H9 (cell line): ENCODE data around the gene FCF1. TPM values are rescaled to one million over a fixed set of nuclear protein-coding genes. Genes with fewer than 3 reads are reported as not detected.

Source experiments
- DNase-seq: peaks from one replicate; pipeline ENCODE4 v3.0.0-alpha.2; 2017
- H2AFZ ChIP-seq: one replicate; pipeline ENCODE4 v1.6.1; 2013; ENCODE audit warnings: mild to moderate bottlenecking, low read length, control low read depth, moderate library complexity
- H2AK5ac ChIP-seq: 2 replicates; pipeline ENCODE4 v1.6.1; 2013; ENCODE audit warnings: low read length, control low read depth, mixed read lengths; ENCODE audit not compliant: insufficient read length
- H2BK120ac ChIP-seq: one replicate; pipeline ENCODE4 v1.6.1; 2013; ENCODE audit warnings: low read depth, mild to moderate bottlenecking, low read length, control low read depth, inconsistent platforms; ENCODE audit not compliant: poor library complexity, severe bottlenecking
- H2BK12ac ChIP-seq: 2 replicates; pipeline ENCODE4 v1.6.1; 2013; ENCODE audit warnings: low read length, control low read depth, mixed read lengths, low read depth; ENCODE audit not compliant: insufficient read length
- H2BK15ac ChIP-seq: 2 replicates; pipeline ENCODE4 v1.6.1; 2013; ENCODE audit warnings: low read depth, low read length, control low read depth
- H2BK20ac ChIP-seq: one replicate; pipeline ENCODE4 v1.6.1; 2013; ENCODE audit warnings: low read depth, mild to moderate bottlenecking, low read length, control low read depth, inconsistent platforms; ENCODE audit not compliant: poor library complexity, severe bottlenecking
- H2BK5ac ChIP-seq: 2 replicates; pipeline ENCODE4 v1.6.1; 2013; ENCODE audit warnings: low read length, control low read depth, mixed read lengths; ENCODE audit not compliant: insufficient read length
- H3K14ac ChIP-seq: 2 replicates; pipeline ENCODE4 v1.6.1; 2013; ENCODE audit warnings: low read length, control low read depth; ENCODE audit not compliant: insufficient read depth
- H3K18ac ChIP-seq: 2 replicates; pipeline ENCODE4 v1.6.1; 2013; ENCODE audit warnings: low read depth, mild to moderate bottlenecking, mixed read lengths, low read length, control low read depth; ENCODE audit not compliant: insufficient read length
- H3K23ac ChIP-seq: 2 replicates; pipeline ENCODE4 v1.6.1; 2013; ENCODE audit warnings: low read length, control low read depth, mixed read lengths, low read depth; ENCODE audit not compliant: insufficient read length
- H3K23me2 ChIP-seq: 2 replicates; pipeline ENCODE4 v1.6.1; 2013; ENCODE audit warnings: low read depth, mild to moderate bottlenecking, mixed read lengths, low read length, control low read depth; ENCODE audit not compliant: insufficient read length, poor library complexity, severe bottlenecking
- H3K27ac ChIP-seq: 2 replicates; pipeline ENCODE4 v1.5.1; 2013; ENCODE audit warnings: low read length, control low read depth, mixed read lengths, low read depth; ENCODE audit not compliant: insufficient read length
- H3K27me3 ChIP-seq: 2 replicates; pipeline ENCODE4 v1.6.1; 2013; ENCODE audit warnings: low read length, control low read depth, inconsistent platforms; ENCODE audit not compliant: insufficient read depth
- H3K4ac ChIP-seq: 2 replicates; pipeline ENCODE4 v1.6.1; 2013; ENCODE audit warnings: low read depth, mild to moderate bottlenecking, control low read depth, inconsistent platforms, low read length, moderate library complexity
- H3K4me1 ChIP-seq: 2 replicates; pipeline ENCODE4 v1.6.1; 2013; ENCODE audit warnings: low read length, control low read depth, inconsistent platforms; ENCODE audit not compliant: insufficient read depth
- H3K4me2 ChIP-seq: 2 replicates; pipeline ENCODE4 v1.6.1; 2013; ENCODE audit warnings: low read length, control low read depth, mixed read lengths; ENCODE audit not compliant: insufficient read length, insufficient read depth
- H3K56ac ChIP-seq: 2 replicates; pipeline ENCODE4 v1.6.1; 2013; ENCODE audit warnings: low read depth, mild to moderate bottlenecking, mixed read lengths, low read length, control low read depth; ENCODE audit not compliant: insufficient read length
- H3K79me1 ChIP-seq: 2 replicates; pipeline ENCODE4 v1.6.1; 2013; ENCODE audit warnings: low read depth, mild to moderate bottlenecking, moderate library complexity, low read length, control low read depth, inconsistent platforms; ENCODE audit not compliant: insufficient read depth, poor library complexity, severe bottlenecking
- H3K79me2 ChIP-seq: 2 replicates; pipeline ENCODE4 v1.6.1; 2013; ENCODE audit warnings: low read length, control low read depth, inconsistent platforms; ENCODE audit not compliant: insufficient read depth
- H3K9ac ChIP-seq: 2 replicates; pipeline ENCODE4 v1.6.1; 2013; ENCODE audit warnings: low read length, control low read depth, mixed read lengths; ENCODE audit not compliant: insufficient read length; ENCODE audit errors: extremely low read depth
- H3K9me3 ChIP-seq: one replicate; pipeline ENCODE4 v1.6.1; 2013; ENCODE audit warnings: low read depth, low read length, inconsistent platforms; ENCODE audit not compliant: control insufficient read depth
- H3T11ph ChIP-seq: one replicate; pipeline ENCODE4 v1.6.1; 2013; ENCODE audit warnings: mild to moderate bottlenecking, low read length, control low read depth, inconsistent platforms
- H4K20me1 ChIP-seq: one replicate; pipeline ENCODE4 v1.6.1; 2013; ENCODE audit not compliant: control insufficient read depth, insufficient read length, insufficient read depth
- H4K5ac ChIP-seq: 2 replicates; pipeline ENCODE4 v1.6.1; 2013; ENCODE audit warnings: low read depth, mild to moderate bottlenecking, mixed read lengths, low read length, control low read depth; ENCODE audit not compliant: insufficient read length
- H4K8ac ChIP-seq: replicated peaks from 2 replicates; pipeline ENCODE4 v1.6.1; 2013; ENCODE audit warnings: low read length, control low read depth, mixed read lengths, low read depth; ENCODE audit not compliant: insufficient read length
- H4K91ac ChIP-seq: 2 replicates; pipeline ENCODE4 v1.6.1; 2013; ENCODE audit warnings: low read depth, mild to moderate bottlenecking, moderate library complexity, mixed read lengths, low read length, control low read depth; ENCODE audit not compliant: insufficient read length
- H3K27ac Mint-ChIP-seq, 3 experiments: 2 replicates in 2 of 3; 3 replicates in 1 of 3; pipeline ENCODE4 v1.8.0; 2020 to 2021; ENCODE audit warnings: mixed read lengths in 3 of 3, mild to moderate bottlenecking in 1 of 3, moderate library complexity in 1 of 3
- H3K27me3 Mint-ChIP-seq: 2 replicates; pipeline ENCODE4 v1.8.0; 2021; ENCODE audit warnings: low read depth, mild to moderate bottlenecking, moderate library complexity, mixed read lengths
- H3K36me3 Mint-ChIP-seq, 3 experiments: 2 replicates in 2 of 3; 3 replicates in 1 of 3; pipeline ENCODE4 v1.8.0; 2020 to 2021; ENCODE audit warnings: low read depth in 3 of 3, mixed read lengths in 3 of 3; ENCODE audit not compliant: insufficient read depth in 1 of 3
- H3K4me1 Mint-ChIP-seq, 2 experiments: 2 replicates each; pipeline ENCODE4 v1.8.0; 2020; ENCODE audit warnings: mixed read lengths in 2 of 2
- H3K4me3 Mint-ChIP-seq, 2 experiments: 2 replicates in 1 of 2; 3 replicates in 1 of 2; pipeline ENCODE4 v1.8.0; 2020 to 2021; ENCODE audit warnings: mild to moderate bottlenecking in 2 of 2, mixed read lengths in 2 of 2, moderate library complexity in 1 of 2
- H3K9me3 Mint-ChIP-seq, 2 experiments: 2 replicates in 1 of 2; 3 replicates in 1 of 2; pipeline ENCODE4 v1.8.0; 2020; ENCODE audit warnings: mild to moderate bottlenecking in 2 of 2, mixed read lengths in 2 of 2, moderate library complexity in 1 of 2
- WGBS: extraction: QIAGEN DNeasy Blood & Tissue Kit; methylation state at CpG from one replicate; pipeline ENCODE4 v1.1.7; 2013; ENCODE audit warnings: missing lambda C conversion rate, low lambda C conversion rate, mixed read lengths; ENCODE audit not compliant: insufficient read length; ENCODE audit errors: extremely low coverage; 5-methylcytosine and 5-hydroxymethylcytosine counted together
- total RNA-seq: library from RNA; stranded (reverse); gene quantifications from 2 replicates; pipeline ENCODE4 v1.2.1, GENCODE V29; 2021
- TF ChIP-seq, protein P1 (sequence below): fragments of 200-600 bp; sonication (generic); conservative IDR thresholded peaks from 3 replicates; pipeline ENCODE4 v1.8.0; 2021; ENCODE audit warnings: antibody characterized with exemption, mild to moderate bottlenecking

FCF1 gene
- total RNA-seq, 1 experiment from 2014 or later = 87.7 TPM

DNA sequence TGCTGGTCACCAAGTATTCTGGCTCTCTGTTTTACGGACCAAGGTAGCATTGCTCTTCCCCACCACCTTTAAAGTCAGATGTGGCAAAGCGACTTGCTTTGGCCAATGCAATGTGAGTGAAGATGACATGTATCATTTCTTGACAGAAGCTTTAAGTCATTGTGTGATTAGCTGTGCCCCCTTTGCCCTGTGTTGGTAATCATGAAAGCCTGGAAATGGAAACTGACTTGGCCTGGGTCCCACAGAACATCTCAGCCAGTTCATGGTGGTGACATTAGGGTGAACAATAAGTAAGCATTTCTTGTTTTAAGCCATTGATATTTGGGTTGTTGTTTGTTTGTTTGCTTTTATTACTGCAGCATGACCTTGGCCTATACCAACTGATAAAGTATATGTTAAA lies 34.3 kb downstream of the FCF1 start:
- H3K9me3 Mint-ChIP-seq = peaks cover 5 to 7% of the 10 kb centered on the region in 2 experiments
- H3K18ac ChIP-seq = no peak overlapping the region

More for the DNA sequence above, 34.3 kb downstream of the FCF1 start:
- peak overlapping the region; percentile 90 for H3K56ac ChIP-seq
- H3K27me3 Mint-ChIP-seq = no peaks in the 10 kb centered on the region; the same call in 1 of the 2 replicates
- H3K14ac ChIP-seq = no peak overlapping the region
- no peaks in the 10 kb centered on the region for H3K23me2 ChIP-seq
- no peak overlapping the region for H3T11ph ChIP-seq
- H2AK5ac ChIP-seq = no peak overlapping the region
- H4K20me1 ChIP-seq = no peaks in the 10 kb centered on the region
- no peaks in the 10 kb centered on the region for H3K4me1 ChIP-seq
- TF ChIP-seq, protein P1, sequence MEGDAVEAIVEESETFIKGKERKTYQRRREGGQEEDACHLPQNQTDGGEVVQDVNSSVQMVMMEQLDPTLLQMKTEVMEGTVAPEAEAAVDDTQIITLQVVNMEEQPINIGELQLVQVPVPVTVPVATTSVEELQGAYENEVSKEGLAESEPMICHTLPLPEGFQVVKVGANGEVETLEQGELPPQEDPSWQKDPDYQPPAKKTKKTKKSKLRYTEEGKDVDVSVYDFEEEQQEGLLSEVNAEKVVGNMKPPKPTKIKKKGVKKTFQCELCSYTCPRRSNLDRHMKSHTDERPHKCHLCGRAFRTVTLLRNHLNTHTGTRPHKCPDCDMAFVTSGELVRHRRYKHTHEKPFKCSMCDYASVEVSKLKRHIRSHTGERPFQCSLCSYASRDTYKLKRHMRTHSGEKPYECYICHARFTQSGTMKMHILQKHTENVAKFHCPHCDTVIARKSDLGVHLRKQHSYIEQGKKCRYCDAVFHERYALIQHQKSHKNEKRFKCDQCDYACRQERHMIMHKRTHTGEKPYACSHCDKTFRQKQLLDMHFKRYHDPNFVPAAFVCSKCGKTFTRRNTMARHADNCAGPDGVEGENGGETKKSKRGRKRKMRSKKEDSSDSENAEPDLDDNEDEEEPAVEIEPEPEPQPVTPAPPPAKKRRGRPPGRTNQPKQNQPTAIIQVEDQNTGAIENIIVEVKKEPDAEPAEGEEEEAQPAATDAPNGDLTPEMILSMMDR = no peak
- no peak overlapping the region for H4K8ac ChIP-seq
- WGBS = no CpG with 5 or more reads among the region's 2 CpGs
- no peak overlapping the region for H3K9ac ChIP-seq
- H3K27ac ChIP-seq = no peak overlapping the region
- H2BK120ac ChIP-seq = no peak overlapping the region
- no peak overlapping the region for H2BK15ac ChIP-seq
- H3K79me2 ChIP-seq = no peaks in the 10 kb centered on the region
- no peak overlapping the region for H3K4me2 ChIP-seq
- no peak overlapping the region for H4K5ac ChIP-seq
- no peaks in the 10 kb centered on the region for H3K79me1 ChIP-seq
- no peak overlapping the region for H2BK5ac ChIP-seq
- H2BK20ac ChIP-seq = no peak overlapping the region
- H2AFZ ChIP-seq = no peak overlapping the region
- H3K4me1 Mint-ChIP-seq = no peaks in the 10 kb centered on the region
- H4K91ac ChIP-seq = no peak overlapping the region
- no peaks in the 10 kb centered on the region for H3K27me3 ChIP-seq
- no peak for DNase-seq
- no peak overlapping the region for H3K4ac ChIP-seq
- no peak overlapping the region for H3K27ac Mint-ChIP-seq
- peak overlapping the region; percentile 31 for H3K23ac ChIP-seq
- H3K9me3 ChIP-seq = no peaks in the 10 kb centered on the region
- H3K4me3 Mint-ChIP-seq = no peak overlapping the region
- H2BK12ac ChIP-seq = no peak overlapping the region
- H3K36me3 Mint-ChIP-seq = peaks cover 2 to 6% (median 4%) of the 10 kb centered on the region in 3 experiments; a peak in 6 of 7 replicates
